ENCODE data around the gene SYT9. TPM values are rescaled to one million over a fixed set of nuclear protein-coding genes. Genes with fewer than 3 reads are reported as not detected.

The SYT9 gene
- total RNA-seq, 2 donors from 2014 or later, result 0.05 to 0.07 TPM

DNA sequence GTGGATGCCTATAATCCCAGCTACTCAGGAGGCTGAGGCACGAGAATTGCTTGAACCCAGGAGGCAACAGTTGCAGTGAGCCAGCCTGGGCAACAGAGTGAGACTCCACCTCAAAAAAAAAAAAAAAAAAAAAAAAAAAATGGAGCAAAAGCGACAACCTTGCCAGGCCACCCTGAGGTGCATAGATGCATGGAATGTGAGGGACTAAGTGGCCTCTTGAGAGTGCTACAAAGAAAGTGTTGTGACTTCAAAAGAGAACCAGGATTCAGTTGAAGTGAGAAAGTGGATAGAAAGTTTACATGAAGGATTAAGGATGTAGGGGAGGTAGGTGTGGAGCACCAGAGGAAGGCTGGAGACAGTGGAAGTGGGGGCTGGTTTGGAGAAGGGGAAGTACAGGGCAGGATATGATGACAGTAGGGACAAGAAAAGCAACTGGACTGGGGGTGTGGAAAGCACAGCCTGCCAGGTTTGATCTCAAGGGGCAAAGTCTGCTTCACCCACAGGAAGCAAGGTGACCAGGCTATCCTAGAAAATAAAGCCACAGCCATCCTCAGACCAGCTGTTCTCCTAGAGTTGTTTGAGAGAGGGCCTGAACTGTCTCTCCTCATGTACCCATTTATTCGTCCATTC lies 197.6 kb downstream of the SYT9 start:
- Histone ChIP-seq H3K27ac (no peak overlapping the region), H3K9me3 (no peaks in the 10 kb centered on the region), H3K4me3 (no peak overlapping the region), H3K36me3 (no peaks in the 10 kb centered on the region), H3K9ac (ENCODE audit: low read depth in 2 of 2, low read length in 2 of 2) (no peak overlapping the region), H3K27me3 (no peaks in the 10 kb centered on the region), H3K4me1 (no peaks in the 10 kb centered on the region)
- intact Hi-C loops (cut with DNase I), result loop anchor here (10.0 kb wide), 1 partner anchor 245 kb away; no protein-coding TSS in a partner anchor
- TF ChIP-seq, protein P1, sequence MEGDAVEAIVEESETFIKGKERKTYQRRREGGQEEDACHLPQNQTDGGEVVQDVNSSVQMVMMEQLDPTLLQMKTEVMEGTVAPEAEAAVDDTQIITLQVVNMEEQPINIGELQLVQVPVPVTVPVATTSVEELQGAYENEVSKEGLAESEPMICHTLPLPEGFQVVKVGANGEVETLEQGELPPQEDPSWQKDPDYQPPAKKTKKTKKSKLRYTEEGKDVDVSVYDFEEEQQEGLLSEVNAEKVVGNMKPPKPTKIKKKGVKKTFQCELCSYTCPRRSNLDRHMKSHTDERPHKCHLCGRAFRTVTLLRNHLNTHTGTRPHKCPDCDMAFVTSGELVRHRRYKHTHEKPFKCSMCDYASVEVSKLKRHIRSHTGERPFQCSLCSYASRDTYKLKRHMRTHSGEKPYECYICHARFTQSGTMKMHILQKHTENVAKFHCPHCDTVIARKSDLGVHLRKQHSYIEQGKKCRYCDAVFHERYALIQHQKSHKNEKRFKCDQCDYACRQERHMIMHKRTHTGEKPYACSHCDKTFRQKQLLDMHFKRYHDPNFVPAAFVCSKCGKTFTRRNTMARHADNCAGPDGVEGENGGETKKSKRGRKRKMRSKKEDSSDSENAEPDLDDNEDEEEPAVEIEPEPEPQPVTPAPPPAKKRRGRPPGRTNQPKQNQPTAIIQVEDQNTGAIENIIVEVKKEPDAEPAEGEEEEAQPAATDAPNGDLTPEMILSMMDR (IDR thresholded peaks at IDR 0.05), result no peak
- no peak for DNase-seq

DNA sequence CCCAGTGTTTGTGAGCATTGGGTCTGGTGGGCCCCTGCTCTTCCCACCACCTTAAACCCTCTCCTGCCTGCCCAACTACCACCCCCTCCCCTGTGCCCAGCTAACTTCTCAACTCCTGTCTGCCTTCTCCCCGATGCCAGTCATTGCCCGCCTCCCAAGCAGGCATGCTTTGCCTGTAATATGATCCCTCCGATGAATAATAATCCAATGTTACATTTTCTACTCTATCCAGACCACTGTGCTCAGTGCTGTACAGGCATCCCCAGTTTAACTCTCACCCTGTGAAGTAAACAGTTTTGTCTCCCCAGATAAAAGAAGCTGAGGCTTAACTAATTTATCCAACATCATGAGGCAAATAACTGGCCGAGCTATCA lies 198.1 kb downstream of the SYT9 start:
- Histone ChIP-seq H3K9ac (ENCODE audit: low read depth in 2 of 2, low read length in 2 of 2) (no peak overlapping the region), H3K4me1 (no peaks in the 10 kb centered on the region), H3K27me3 (no peaks in the 10 kb centered on the region), H3K36me3 (no peaks in the 10 kb centered on the region), H3K27ac (no peak overlapping the region), H3K4me3 (no peak overlapping the region), H3K9me3 (no peaks in the 10 kb centered on the region)
- no peak for DNase-seq
- intact Hi-C loops (cut with DNase I), result loop anchor here (10.0 kb wide), 1 partner anchor 245 kb away; no protein-coding TSS in a partner anchor
- TF ChIP-seq, protein P1 (IDR thresholded peaks at IDR 0.05), result no peak

DNA sequence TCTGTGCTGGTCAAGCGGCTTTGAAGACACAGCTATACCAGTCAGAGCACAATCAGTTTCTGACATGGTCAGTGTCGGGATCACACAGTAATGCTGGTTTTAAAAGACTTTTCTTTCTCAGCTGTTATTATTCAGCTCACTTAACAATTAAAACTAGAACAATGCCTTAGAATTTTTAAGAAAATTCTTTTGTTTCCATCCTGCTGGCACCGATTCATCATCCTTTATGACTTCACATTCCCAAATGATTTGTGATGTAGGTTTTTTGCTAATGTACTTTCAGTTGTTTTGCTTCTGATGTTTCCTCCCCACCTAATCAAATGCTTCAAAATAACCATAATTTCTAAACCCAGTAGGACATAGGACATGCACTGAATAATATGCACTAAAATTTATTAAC lies 199.1 kb downstream of the SYT9 start:
- DNase-seq, result no peak
- H3K9me3 ChIP-seq, result no peaks in the 10 kb centered on the region
- H3K9ac ChIP-seq (ENCODE audit: low read depth in 2 of 2, low read length in 2 of 2), result no peak overlapping the region
- TF ChIP-seq, protein P1 (IDR thresholded peaks at IDR 0.05), result no peak
- intact Hi-C loops (cut with DNase I), result no loop called here
- no peaks in the 10 kb centered on the region for H3K27me3 ChIP-seq
- H3K4me3 ChIP-seq, result no peak overlapping the region
- H3K36me3 ChIP-seq, result no peaks in the 10 kb centered on the region
- H3K27ac ChIP-seq, result no peak overlapping the region
- no peaks in the 10 kb centered on the region for H3K4me1 ChIP-seq

DNA sequence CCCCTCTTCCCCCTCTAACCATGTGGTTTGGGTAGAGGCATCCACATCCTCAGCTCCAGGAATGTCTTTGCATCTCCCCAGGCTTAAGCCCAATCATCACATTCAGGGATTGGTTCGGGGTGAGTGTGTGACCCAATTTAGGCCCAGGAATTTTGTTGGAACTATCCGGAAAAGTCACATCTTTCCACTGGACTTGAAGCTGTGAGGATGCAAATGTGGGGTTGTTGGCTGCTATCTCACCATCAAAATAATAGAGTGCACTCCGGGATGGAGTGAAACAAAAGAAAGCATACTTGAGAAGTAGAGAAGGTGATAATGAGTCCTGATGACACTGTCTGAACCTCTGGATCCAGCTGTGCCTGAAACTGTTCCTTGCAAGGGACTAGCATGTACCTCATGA lies 199.8 kb downstream of the SYT9 start:
- no peaks in the 10 kb centered on the region for H3K36me3 ChIP-seq
- no peaks in the 10 kb centered on the region for H3K4me1 ChIP-seq
- H3K9me3 ChIP-seq, result no peaks in the 10 kb centered on the region
- no peak for DNase-seq
- no peaks in the 10 kb centered on the region for H3K27me3 ChIP-seq
- no peak overlapping the region for H3K9ac ChIP-seq (ENCODE audit: low read depth in 2 of 2, low read length in 2 of 2)
- TF ChIP-seq, protein P1 (IDR thresholded peaks at IDR 0.05), result no peak
- no peak overlapping the region for H3K4me3 ChIP-seq
- no peak overlapping the region for H3K27ac ChIP-seq
- intact Hi-C loops (cut with DNase I), result no loop called here

DNA sequence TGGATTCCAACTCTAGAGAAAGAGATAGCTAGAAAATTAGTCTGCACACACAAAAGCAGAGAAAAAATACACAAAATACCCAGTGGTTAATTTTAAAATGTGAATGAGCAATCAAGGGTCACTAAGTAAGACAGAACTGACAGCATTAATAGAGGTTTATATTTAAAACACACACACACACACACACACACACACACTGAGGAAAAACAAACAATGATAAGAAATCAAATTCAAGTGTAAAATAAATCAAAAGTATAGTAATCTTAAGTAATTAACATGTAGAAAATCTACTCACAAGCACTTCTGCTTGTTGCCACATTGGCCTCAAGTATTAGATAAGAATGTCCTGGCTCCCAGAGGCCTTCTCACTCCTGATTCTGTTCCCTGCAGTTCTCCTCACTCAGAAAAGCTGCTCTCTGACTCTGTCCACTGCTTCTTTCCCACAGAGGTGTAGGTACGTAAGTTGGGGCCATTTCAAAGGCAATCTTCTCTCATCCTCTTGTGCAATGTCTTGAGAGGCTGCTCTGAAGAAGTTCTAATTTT lies 200.3 kb downstream of the SYT9 start:
- intact Hi-C loops (cut with DNase I), result no loop called here
- no peak for DNase-seq
- Histone ChIP-seq H3K27me3 (no peaks in the 10 kb centered on the region), H3K36me3 (no peaks in the 10 kb centered on the region), H3K27ac (no peak overlapping the region), H3K9ac (ENCODE audit: low read depth in 2 of 2, low read length in 2 of 2) (no peak overlapping the region), H3K4me3 (no peak overlapping the region), H3K9me3 (no peaks in the 10 kb centered on the region), H3K4me1 (no peaks in the 10 kb centered on the region)
- TF ChIP-seq, protein P1 (IDR thresholded peaks at IDR 0.05), result no peak

Measured in colonic mucosa (tissue), 4 donors.